Right renal pelvis (tissue), 4 donors: Measurements from ENCODE around the gene PRSS33. TPM values are rescaled to one million over a fixed set of nuclear protein-coding genes. Genes with fewer than 3 reads are reported as not detected.

Experiments used
- DNase-seq, 4 donors: peaks; one replicate each; pipeline ENCODE4 v3.0.0-alpha.2; 2013; ENCODE audit warnings: low read depth in 4 of 4, low spot score in 3 of 4, missing footprints in 1 of 4
- polyA plus RNA-seq, 4 donors: library from polyadenylated mRNA; unstranded; fragments of 120-200 nt; gene quantifications; one replicate each; pipeline ENCODE4 v1.2.1, GENCODE V29; 2013; ENCODE audit not compliant: insufficient read length in 4 of 4

Gene PRSS33, protein sequence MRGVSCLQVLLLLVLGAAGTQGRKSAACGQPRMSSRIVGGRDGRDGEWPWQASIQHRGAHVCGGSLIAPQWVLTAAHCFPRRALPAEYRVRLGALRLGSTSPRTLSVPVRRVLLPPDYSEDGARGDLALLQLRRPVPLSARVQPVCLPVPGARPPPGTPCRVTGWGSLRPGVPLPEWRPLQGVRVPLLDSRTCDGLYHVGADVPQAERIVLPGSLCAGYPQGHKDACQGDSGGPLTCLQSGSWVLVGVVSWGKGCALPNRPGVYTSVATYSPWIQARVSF
- under 1 TPM; 0.17 to 0.51 (median 0.36) TPM for polyA plus RNA-seq

DNA sequence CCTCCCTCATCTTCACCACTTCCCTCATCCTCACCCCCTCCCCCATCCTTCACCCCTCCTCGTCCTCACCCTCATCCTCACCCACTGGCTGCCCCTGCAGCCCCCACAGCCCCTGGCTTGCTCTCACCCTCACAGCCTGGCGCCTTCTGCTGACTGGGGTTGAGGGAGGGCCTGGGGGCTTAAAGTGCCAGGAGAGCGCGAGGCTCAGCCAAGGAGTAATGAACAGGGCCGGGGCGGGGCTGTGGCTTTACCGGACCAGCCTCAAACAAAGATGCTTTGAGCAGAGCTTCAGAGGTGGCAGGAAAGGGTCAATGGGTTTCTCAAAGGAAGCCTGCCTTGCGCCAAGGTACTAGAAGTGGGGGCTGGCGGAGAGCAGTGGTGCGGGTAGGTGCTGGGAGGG, at the start of gene PRSS33:
Gene PRSS33, minus strand, starts transcription at position 155 of the 400 bp plus-strand sequence. CDS start 1,013 bp downstream, outside the sequence.
- DNase-seq, result no peak

DNA sequence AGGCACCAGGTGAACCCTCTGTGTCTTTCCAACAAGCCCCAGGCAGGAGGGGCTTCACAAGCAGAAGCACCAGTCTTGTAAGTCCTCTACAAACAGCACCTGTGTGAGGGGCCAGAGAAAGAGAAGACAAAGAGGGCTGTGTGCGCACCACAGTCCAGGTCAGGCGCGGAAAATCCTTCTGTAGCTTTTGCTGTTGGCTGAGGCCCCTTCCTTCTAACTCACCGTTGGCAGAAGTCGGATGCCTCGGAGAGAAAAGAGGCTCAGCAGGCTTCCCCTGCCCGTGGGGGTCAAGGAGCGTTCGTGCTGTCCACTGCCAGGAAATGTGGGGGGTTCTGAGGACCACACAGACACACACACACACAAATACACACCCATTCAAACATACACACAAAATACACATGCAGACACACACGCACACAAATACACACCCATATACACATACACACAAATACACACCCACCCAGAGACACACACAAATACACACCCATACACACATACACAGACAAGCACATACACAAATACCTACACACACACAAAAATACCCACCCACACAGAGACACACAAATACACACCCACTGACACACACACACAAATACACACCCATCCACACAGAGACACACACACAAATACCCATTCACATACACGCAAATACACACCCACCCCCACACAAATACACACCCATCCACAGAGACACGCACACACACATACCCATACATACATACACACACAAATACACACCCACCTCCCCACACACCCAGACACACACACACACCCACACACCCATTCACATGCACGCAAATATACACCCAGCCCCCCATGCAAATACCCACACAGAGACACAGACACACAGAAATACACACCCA, 49.5 kb upstream of the PRSS33 start:
- DNase-seq, result no peak

DNA sequence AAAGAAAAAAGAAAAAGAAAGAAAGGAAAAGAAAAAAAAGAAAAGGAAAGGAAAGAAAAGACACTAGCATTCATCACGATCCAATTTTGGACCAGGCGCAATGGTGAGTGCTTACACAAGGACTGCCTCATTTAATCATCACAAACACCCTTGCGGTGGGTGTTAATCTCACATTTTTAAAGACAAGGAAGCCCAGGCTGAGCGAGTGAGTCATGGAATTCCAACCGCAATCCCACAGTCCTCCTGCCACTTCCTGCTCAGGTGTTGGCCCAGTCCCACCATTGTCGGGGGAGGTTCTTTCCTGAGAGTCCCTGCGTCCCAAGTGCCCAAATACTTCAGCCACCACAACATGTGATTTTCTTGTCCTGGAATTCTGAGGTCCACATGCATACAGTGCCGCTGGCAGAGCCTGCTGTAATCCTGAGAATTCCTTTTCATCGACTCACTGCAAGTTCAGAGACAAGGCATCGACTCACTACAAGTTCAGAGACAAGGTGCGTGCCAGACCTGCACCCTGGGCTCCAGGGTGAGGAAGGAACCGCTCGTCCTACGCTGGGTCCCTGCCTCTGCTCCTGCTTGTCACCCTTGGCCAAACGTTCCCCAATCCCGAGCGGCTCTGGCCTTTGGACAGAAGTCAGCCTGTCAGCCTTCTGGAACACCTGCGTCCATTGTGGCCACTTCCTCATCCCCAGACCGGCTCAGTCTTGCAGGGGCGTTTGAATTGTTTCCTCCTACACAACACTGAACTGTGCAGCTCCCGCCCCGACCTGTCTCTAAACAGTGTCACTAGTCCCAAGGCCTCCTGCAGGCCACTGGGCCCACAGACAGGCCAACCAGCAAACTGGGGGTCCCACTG, 48.5 kb upstream of the PRSS33 start:
- no peak for DNase-seq

DNA sequence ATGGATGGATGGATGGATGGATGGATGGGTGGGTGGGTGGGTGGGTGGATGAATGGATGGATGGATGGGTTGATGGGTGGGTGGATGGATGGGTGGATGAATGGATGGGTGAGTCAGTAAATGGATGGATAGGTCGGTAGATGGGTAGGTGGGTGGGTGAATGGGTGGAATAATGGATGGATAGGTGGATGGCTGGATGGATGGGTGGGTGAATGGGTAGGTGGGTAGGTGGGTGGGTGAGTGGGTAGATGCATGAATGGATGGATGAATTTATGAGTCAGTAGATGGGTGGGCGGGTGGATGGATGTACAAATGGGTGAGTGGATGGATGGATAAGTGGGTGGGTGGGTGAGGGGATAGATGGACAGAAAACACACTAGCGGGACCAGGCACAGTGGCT, 47.6 kb upstream of the PRSS33 start:
- DNase-seq, result no peak

DNA sequence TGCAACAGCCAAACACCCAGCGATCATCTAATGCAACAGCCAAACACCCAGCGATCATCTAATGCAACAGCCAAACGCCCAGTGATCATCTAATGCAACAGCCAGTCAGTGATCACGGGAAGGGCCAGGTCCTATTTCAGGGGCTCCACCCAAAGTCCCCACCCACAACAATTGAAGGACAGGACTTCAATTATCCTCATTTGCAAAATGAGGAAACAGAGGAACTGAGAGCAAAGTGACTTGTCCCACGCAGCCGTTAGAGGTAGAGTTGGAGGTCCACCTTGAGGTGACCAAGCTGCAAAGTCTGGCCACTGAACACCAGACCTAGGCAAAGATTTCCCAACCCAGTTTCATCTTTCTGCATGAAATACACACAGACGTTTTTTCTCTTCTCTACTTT, 46.4 kb upstream of the PRSS33 start:
- no peak for DNase-seq

DNA sequence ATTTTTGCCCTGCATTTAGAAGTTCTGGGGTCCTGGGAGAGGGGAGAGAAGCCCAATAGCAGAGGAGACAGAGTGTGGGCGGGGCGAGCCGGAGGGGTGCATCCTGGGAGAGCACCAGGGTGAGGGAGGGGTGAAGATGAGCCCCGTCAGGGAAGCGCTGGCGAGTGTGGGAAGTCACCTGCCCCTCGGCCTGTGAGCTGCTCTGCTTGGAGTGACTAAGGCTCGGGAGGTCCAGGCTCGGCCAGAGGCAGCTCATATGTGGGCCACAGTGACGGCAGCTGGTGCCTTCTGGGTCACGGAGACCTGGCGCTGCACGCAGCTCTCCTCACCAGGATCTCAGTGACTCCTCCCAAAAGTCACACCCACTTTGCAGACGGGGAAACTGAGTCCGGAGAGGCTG, 43.8 kb upstream of the PRSS33 start:
- DNase-seq, result no peak

DNA sequence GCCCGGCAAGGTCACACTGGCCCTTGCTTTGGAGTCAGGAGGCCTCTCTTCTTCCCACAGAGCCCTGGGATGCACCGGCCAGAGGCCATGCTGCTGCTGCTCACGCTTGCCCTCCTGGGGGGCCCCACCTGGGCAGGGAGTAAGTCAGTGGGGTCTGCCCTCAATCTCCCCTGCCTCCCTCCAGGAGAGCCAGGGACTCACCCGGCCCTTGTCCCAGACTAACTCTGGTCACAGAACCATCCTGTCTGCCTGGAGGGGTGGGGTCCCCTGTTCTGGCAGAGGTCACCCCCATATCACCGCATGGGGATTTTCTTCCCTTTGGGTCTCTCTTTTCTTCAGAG, 43.0 kb upstream of the PRSS33 start:
- no peak for DNase-seq

DNA sequence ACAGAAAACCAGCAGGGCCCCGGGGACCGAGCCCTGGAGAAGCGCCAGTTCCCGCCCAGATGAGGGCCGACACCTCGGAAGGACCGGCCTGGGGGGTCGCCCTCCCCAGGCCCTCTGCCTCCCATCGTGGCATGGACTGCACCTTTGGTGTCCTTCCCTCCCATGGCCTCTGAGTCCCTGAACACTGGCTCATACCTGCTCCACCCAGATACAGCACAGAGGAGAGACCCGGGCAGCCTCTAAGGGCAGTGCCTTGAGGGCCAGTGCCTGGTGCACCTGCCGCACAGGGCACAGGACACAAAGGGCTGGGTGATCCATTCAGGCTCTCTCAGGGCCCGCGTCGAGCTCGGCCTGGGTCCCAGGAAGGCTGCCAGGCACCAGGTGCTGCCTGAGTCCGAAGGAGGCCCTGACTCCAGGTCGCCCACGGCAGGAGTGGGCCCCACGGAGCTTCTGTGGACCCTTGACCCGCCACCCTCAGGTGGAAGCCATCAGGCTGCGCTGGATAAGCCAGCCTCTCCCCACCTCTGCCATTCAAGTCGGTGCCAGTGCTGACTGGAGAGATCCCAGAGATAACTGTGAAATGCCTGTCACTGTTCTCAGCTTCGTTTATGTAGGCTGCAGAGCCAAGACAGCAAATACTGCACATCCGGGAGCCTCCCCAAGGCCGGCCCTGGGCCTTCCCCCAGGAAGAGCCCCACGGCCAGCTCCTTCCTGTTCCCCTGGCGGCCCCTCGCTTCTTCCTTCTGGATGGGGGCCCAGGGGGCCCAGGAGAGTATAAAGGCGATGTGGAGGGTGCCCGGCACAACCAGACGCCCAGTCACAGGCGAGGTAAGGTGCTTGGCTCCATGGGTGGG, 42.4 kb upstream of the PRSS33 start, which contains the start of gene ZG16B:
Gene ZG16B, plus strand, starts transcription at position 803 of the 854 bp plus-strand sequence. CDS start 139 bp downstream, outside the sequence.
- no peak for DNase-seq

DNA sequence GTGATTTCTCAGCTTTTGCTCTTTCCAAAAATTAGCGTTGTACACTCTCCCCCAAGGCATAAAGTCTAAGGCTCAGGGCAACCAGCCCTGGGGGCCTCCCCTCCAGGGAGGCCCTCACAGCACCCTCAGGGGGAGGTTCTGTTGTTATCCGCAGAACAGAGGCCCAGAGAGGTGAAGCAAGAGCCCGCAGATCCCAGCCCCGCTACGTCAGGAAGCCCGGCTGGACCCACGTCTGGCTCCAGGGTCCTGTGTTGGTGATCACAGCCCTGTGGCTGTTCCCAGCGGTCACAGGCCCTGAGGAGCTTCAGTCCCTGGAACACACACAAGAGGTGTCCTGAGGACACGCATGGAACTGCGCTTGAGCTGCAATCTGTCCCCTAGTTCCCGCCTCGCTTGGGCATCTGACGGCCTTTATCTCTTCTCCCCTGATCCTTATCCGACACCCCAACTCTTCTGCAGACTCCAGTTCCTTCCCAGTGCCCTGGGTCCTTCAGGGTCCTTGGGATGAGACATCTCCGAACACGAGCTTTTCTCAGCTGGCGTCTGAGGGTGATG, 41.6 kb upstream of the PRSS33 start:
- DNase-seq, result no peak

DNA sequence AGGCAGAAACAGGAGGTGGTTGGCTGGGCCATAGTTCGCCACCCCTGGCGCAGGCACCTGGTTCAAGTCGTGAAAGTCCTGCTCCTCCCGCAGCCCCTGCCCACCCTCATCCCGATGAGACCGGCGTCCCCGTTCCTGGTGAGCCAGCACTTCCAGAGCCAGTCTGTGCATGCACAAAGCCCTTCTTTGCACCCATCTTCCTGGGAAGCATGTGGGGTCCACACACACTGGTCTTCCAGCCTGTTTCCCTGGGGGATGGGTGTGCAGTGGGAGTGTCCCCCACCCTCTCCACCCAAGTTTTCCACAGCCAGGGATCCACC, 41.1 kb upstream of the PRSS33 start:
- no peak for DNase-seq

DNA sequence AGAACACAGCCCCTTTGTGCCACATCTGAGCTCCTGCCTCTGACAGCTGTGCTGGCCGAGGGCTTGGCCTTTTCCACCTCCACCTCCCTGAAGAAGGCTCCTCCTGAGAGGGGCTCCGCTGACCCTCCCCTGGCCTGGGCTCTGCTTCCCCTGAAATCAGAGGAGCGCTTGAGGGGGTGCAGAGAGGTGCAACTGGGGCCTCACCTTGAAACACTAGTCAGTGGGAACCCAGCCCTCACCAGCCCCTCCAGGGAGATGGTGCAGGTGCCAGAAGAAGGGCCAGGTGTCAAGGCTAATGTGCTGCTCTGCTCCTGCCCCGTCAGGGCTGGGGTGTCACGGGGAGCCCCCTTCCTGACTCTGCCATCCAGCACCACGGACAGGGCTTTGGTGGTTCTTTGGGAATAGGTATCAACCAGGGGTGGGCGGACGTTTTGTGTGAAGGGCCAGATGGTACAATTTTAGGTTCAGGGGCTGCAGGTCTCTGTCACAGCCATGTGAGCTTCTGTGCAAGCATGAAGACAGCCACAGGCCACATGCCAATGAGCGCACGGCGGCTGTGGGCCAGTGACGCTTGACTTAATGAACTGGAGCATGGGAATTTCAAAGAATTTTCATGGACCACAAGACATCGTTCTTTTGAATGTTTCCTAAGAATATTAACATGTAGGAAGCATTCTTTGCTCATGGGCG, 40.6 kb upstream of the PRSS33 start:
- DNase-seq, result no peak

DNA sequence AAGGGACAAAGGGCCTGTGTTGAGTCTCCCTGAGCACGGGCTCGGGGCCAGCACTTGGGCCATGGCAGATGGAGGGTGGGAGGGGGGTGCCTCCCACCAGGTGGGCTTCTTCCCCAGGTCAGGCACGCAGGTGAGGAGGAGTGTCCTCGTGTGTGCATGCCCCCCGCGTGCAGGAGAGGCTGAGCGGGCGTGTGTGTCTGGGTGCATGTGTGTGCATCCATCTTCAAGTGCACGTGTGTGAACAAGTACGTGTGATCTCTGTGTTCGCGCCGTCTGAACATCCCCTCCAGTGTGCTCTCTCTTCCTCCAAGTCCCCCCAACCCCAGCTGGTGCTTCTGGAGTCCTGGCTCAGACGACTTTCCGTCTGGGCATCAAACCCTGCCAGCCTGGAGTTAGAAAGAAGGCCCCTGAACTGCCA, 40.0 kb upstream of the PRSS33 start:
- DNase-seq, result no peak

DNA sequence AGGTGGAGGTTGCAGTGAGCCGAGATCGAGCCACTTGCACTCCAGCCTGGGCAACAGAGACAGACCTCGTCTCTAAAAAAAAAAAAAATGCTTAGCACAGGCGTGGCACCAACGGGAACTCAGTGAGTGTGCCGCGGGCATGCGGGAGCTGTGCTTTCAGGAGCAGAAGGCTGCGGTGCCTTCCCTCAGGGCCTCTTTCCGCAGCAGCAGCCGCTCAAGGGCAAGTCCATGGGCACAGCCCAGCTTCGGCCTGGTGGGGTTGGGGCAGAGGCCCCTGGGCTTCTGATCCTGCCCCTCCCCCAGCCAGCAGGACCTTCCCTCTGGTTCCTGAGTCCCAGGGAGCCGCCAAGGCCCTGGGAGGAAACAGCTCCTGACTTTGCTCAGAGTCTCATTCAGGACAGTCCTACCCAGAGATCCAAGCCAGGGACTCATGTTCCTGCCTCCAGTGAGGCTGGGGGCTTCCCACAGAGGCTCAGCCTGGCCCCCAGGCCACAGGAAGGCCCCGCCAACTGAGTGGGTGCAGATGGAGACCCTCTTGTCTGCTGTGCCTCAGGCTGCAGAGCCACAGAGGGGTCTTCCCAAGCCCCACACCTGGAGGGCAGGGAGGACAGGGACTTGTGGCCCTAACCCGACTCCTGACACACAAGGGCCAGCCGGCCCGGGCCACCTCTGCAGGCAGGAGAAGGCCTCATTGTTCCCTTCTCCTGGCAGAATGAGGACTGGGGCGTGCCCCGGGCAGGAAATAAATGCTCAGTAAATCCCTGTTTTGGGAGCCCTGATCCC, 39.4 kb upstream of the PRSS33 start:
- DNase-seq, result no peak

DNA sequence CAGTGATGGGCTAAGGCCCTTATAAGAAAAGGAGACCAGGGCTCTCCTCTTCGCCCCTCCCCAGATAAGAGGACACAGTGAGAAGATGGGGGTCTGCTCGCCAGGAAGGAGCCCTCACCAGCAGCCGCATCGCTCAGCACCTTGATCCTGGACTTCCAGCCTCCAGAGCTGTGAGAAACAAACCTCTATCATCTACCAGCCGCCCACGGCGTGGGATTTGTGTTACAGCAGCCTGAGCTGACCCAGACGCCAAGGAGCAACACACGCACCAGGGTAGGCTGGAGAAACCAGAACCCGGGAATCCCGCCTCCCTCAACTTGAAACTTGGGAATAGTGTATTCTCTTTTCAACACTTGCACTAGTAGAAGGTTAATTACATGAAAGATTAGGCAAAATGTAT, 38.5 kb upstream of the PRSS33 start:
- DNase-seq, result no peak

DNA sequence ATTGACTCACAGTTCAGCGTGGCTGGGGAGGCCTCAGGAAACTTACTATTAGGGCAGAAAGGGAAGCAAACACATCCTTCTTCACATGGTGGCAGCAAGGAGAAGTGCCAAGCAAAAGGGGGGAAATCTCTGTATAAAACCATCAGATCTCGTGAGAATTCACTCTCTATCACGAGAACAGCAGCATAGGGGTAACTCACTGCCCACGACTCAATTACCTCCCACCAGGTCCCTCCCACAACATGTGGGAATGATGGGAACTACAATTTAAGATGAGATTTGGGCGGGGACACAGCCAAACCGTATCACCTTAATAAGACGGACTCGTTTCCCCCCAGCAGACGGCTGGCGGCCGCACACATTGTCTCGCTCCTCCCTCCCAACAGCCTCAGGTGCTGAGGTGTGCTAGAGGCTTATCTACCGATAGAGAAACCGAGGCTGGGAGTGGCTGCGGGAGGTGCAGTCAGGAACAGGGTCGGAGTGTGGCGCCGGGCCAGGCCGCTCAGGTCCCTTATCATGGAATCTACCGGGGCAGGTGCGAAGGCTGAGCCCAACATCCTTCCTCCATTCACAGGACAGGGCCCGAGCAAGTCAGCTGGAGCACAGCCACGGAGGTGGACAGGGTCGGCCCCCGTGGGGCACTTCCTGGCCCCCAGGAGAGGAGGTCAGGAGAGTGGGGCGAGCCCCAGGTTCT, 37.8 kb upstream of the PRSS33 start:
- DNase-seq, result no peak

DNA sequence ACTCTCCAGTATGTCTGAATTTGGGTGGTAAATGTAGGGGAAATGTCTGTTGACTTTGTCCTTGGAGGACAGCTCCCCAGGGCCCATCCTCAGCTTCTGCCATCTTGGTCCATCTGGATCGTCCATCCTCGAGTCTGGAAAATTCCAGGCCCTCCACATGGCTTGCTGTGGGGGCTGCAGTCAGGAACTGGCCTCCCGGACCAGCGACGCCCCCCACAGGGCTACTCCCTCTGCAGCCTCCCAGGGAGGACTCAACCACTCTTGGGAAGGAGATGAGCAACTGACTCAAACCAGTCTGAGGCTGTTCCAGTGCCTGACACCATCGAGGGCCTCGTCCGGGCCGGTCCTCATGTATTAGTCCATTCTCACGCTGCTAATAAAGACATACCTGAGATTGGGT, 37.3 kb upstream of the PRSS33 start:
- DNase-seq, result no peak

DNA sequence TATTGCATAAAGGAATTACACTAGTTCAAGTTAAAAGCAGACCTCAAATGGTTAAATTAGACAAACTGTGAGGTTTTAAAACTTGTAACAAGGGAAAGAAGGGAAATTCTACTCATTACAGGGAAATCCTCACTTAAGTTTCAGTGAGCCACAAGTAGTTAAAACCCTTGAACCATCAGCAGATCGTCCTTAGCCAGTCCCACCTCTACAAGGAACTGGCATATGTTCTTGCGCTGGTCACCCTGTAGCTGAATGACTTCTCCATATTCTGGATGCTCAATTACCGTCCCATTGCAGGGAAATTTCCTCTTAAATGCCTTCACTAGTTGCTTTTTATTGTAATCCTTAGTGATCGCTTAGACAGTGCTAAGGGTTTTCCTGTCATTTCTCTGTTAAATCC, 35.1 kb upstream of the PRSS33 start:
- no peak for DNase-seq

DNA sequence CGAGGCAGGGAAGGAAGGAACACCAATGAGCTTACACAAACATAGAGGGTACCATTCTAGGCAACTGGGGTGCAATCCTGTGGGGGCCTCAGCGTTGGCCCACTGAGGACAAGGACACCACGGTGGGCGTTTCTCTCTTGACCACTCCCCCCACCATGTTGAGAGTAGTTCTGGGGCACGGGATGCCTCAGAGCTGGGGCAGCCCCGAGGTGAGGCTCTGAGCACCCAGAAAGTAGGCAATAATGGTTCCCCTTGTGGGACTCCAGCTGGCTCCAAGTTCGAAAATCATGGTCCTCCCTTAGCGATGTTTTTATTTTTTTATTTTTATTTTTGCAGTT, 34.8 kb upstream of the PRSS33 start:
- no peak for DNase-seq
